ENCODE measurements around the gene DAZAP2.
"Not testable (repeated sequence)": the region's sequence is repeated elsewhere in the genome, so short reads cannot be mapped to it uniquely, and the experiment has no call there.

Gene DAZAP2

GRCh38 chr12:51246254-51246853 is 7.7 kb downstream of the DAZAP2 start:
- DNase-seq (ENCODE audit: low read depth) = peak; percentile 85
- H3K4me3 ChIP-seq (replicated peaks; ENCODE audit: low read depth, low read length) = no peak overlapping the region
- TF ChIP-seq CTCF (IDR thresholded peaks at IDR 0.05; ENCODE audit: low read length, missing control alignments) = peak; percentile 9

- no peak for DNase-seq (ENCODE audit: low read depth)
- H3K4me3 ChIP-seq (replicated peaks; ENCODE audit: low read depth, low read length) = no peak overlapping the region
- TF ChIP-seq CTCF (IDR thresholded peaks at IDR 0.05; ENCODE audit: low read length, missing control alignments) = no peak
Observed at GRCh38 chr12:51247523-51248206, 9.0 kb downstream of the DAZAP2 start.

GRCh38 chr12:51253276-51253675 is 14.7 kb downstream of the DAZAP2 start:
- no peak for TF ChIP-seq CTCF (IDR thresholded peaks at IDR 0.05; ENCODE audit: low read length, missing control alignments)
- no peak for DNase-seq (ENCODE audit: low read depth)
- H3K4me3 ChIP-seq (replicated peaks; ENCODE audit: low read depth, low read length) = no peak overlapping the region

- no peak for DNase-seq (ENCODE audit: low read depth)
- no peak for TF ChIP-seq CTCF (IDR thresholded peaks at IDR 0.05; ENCODE audit: low read length, missing control alignments)
- no peak overlapping the region for H3K4me3 ChIP-seq (replicated peaks; ENCODE audit: low read depth, low read length)
Observed at GRCh38 chr12:51254536-51254935, 15.9 kb downstream of the DAZAP2 start.

- DNase-seq (ENCODE audit: low read depth); H3K4me3 ChIP-seq (replicated peaks; ENCODE audit: low read depth, low read length): not testable (repeated sequence)
Observed at GRCh38 chr12:51259600-51259999, 21.0 kb downstream of the DAZAP2 start.

GRCh38 chr12:51262758-51263177 is 24.1 kb downstream of the DAZAP2 start:
- peak; percentile 58 for DNase-seq (ENCODE audit: low read depth)
- no peak overlapping the region for H3K4me3 ChIP-seq (replicated peaks; ENCODE audit: low read depth, low read length)
- TF ChIP-seq CTCF (IDR thresholded peaks at IDR 0.05; ENCODE audit: low read length, missing control alignments) = peak; percentile 44

- DNase-seq (ENCODE audit: low read depth) = no peak
- no peak overlapping the region for H3K4me3 ChIP-seq (replicated peaks; ENCODE audit: low read depth, low read length)
- no peak for TF ChIP-seq CTCF (IDR thresholded peaks at IDR 0.05; ENCODE audit: low read length, missing control alignments)
Observed at GRCh38 chr12:51263341-51263740, 24.7 kb downstream of the DAZAP2 start.

Measured in fibroblast of pulmonary artery (primary cell).